Spleen (tissue), 11 donors: ENCODE results near the gene TBC1D32. TPM values are rescaled to one million over a fixed set of nuclear protein-coding genes. Genes with fewer than 3 reads are reported as not detected.
"Not testable (repeated sequence)": the region's sequence is repeated elsewhere in the genome, so short reads cannot be mapped to it uniquely, and the experiment has no call there.

ENCODE experiments used
- DNase-seq: peaks from one replicate; pipeline ENCODE4 v3.0.0-alpha.2; 2020
- H3K27ac ChIP-seq, 8 donors: fragments of 200-600 bp; sonication (generic) in 7 of 8; 1 replicate in 4 of 8; 2 replicates in 4 of 8; pipeline versions ENCODE4 v1.5.0 to v1.8.0; 2016 to 2021; ENCODE audit warnings: inconsistent platforms in 4 of 8, mild to moderate bottlenecking in 4 of 8, moderate library complexity in 1 of 8
- H3K27me3 ChIP-seq, 7 donors: fragments of 200-600 bp; sonication (generic) in 6 of 7; replicated peaks in 1 of 7; 1 replicate in 4 of 7; 2 replicates in 3 of 7; pipeline versions ENCODE4 v1.5.0 to v1.8.0; 2016 to 2021; ENCODE audit warnings: inconsistent platforms in 3 of 7, mild to moderate bottlenecking in 1 of 7
- H3K36me3 ChIP-seq, 6 donors: fragments of 200-600 bp; sonication (generic) in 5 of 6; 1 replicate in 4 of 6; 2 replicates in 2 of 6; pipeline versions ENCODE4 v1.5.0 to v1.8.0; 2016 to 2021; ENCODE audit warnings: inconsistent platforms in 2 of 6
- H3K4me1 ChIP-seq, 6 donors: fragments of 200-600 bp; sonication (generic) in 5 of 6; 1 replicate in 3 of 6; 2 replicates in 3 of 6; pipeline versions ENCODE4 v1.5.0 to v1.8.0; 2016 to 2021; ENCODE audit warnings: inconsistent platforms in 3 of 6
- H3K4me3 ChIP-seq, 8 donors: fragments of 200-600 bp; sonication (generic) in 7 of 8; 1 replicate in 4 of 8; 2 replicates in 4 of 8; pipeline versions ENCODE4 v1.5.0 to v1.8.0; 2016 to 2021; ENCODE audit warnings: inconsistent platforms in 4 of 8, mild to moderate bottlenecking in 4 of 8, moderate library complexity in 2 of 8
- H3K9me3 ChIP-seq, 8 donors: fragments of 200-600 bp; sonication (generic) in 7 of 8; 1 replicate in 4 of 8; 2 replicates in 4 of 8; pipeline versions ENCODE4 v1.5.0 to v1.8.0; 2016 to 2021; ENCODE audit warnings: inconsistent platforms in 4 of 8
- POLR2A ChIP-seq, 3 donors: fragments of 450-650 bp; IDR thresholded peaks; one replicate each; pipeline ENCODE4 v1.5.1; 2017; ENCODE audit warnings: antibody characterized with exemption in 3 of 3, mild to moderate bottlenecking in 1 of 3
- POLR2AphosphoS5 ChIP-seq, 3 donors: sonication (generic); formaldehyde crosslinking; IDR thresholded peaks; one replicate each; pipeline ENCODE4 v1.5.1; 2017; ENCODE audit warnings: antibody characterized with exemption in 3 of 3
- WGBS, 5 donors: extraction: QIAGEN DNeasy Blood & Tissue Kit in 3 of 5; methylation state at CpG; one replicate each; pipeline versions ENCODE4 v1.1.5 to v1.1.7; 2013 to 2018; 5-methylcytosine and 5-hydroxymethylcytosine counted together
- intact Hi-C: fragments of 100-400 bp; cut with DNase I; formaldehyde crosslinking; loops from one replicate; pipeline ENCODE4 v1.15.0; 2023; ENCODE audit warnings: low total_unique reads
- polyA plus RNA-seq, 3 donors: library from polyadenylated mRNA; stranded (reverse); fragments of 200-250 nt; gene quantifications; one replicate each; pipeline ENCODE4 v1.2.1, GENCODE V29; 2013
- total RNA-seq, 7 donors: library from RNA; depleted of rRNA in 3 of 7; stranded (reverse); fragments of >200 nt in 3 of 7; fragmentation: NEBNext Ultra II Directional in 4 of 7; extraction: Animal tissue kit (Norgen Biotek cat#: 25700) in 4 of 7; gene quantifications; one replicate each; pipeline versions ENCODE4 v1.1.0 to v1.2.1, GENCODE V29; 2016 to 2021
- TF ChIP-seq, protein P1 (sequence below), 11 experiments: fragments of 200-600 bp in 7 of 11; fragments of 450-650 bp in 4 of 11; sonication (generic) in 4 of 11; IDR thresholded peaks in 8 of 11; conservative IDR thresholded peaks in 3 of 11; 1 replicate in 7 of 11; 2 replicates in 4 of 11; pipeline versions ENCODE4 v1.4.0 to v1.8.0; 2016 to 2021; ENCODE audit warnings: antibody characterized with exemption in 11 of 11, inconsistent platforms in 4 of 11, mild to moderate bottlenecking in 1 of 11
- donor health status: healthy with polysubstance abuse.
- donor health status: DM: no; HTN: no; CAD: no; lungs with moderate emphysema.
- donor health status: DM: no; HTN: no; CAD: no.
- donor health status: Bipolar disorder and iron deficiency.
- donor health status: healthy.
- donor health status: DM: no; HTN: no; CAD: no.
- donor health status: DM: yes; HTN: yes; CAD: no.

Gene TBC1D32
- total and polyA plus RNA-seq, 10 donors: 1.5 to 18.8 (median 12.6) TPM

DNA sequence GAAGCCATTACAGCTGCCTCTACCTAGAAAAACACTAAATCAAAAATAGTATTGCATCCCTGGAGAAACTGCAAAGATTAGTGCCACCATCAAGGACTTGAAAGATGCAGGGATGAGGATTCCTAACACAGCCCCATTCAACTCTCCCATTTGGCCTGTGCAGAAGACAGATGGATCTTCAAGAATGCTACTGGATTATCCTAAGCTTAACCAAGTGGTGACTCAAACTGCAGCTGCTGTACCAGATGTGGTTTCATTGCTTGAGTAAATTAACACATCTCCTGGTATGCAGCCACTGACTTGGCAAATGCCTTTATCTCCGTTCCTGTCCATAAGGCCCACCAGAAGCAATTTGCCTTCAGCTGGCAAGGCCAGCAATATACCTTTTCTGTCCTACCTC lies 117.4 kb downstream of the TBC1D32 start:
- Histone ChIP-seq H3K27ac (no peak overlapping the region), H3K27me3 (no peaks in the 10 kb centered on the region), H3K4me1 (no peaks in the 10 kb centered on the region), H3K9me3 (peaks cover 0 to 49% (median 36%) of the 10 kb centered on the region in 8 donors), H3K4me3 (no peak overlapping the region), H3K36me3 (peaks cover 0 to 74% (median 14%) of the 10 kb centered on the region in 6 donors)
- intact Hi-C loops: no loop called here
- DNase-seq: no peak
- 82 to 91% (median 89%) methylated on average over 1 of the region's 1 CpG for WGBS, 5 donors
- TF ChIP-seq POLR2A (IDR thresholded peaks at IDR 0.05) (no peak), POLR2AphosphoS5 (IDR thresholded peaks at IDR 0.05) (no peak)
- TF ChIP-seq, protein P1, sequence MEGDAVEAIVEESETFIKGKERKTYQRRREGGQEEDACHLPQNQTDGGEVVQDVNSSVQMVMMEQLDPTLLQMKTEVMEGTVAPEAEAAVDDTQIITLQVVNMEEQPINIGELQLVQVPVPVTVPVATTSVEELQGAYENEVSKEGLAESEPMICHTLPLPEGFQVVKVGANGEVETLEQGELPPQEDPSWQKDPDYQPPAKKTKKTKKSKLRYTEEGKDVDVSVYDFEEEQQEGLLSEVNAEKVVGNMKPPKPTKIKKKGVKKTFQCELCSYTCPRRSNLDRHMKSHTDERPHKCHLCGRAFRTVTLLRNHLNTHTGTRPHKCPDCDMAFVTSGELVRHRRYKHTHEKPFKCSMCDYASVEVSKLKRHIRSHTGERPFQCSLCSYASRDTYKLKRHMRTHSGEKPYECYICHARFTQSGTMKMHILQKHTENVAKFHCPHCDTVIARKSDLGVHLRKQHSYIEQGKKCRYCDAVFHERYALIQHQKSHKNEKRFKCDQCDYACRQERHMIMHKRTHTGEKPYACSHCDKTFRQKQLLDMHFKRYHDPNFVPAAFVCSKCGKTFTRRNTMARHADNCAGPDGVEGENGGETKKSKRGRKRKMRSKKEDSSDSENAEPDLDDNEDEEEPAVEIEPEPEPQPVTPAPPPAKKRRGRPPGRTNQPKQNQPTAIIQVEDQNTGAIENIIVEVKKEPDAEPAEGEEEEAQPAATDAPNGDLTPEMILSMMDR (IDR thresholded peaks at IDR 0.05 in 8 of 11, conservative IDR thresholded peaks at IDR 0.05 in 3 of 11): no peak

DNA sequence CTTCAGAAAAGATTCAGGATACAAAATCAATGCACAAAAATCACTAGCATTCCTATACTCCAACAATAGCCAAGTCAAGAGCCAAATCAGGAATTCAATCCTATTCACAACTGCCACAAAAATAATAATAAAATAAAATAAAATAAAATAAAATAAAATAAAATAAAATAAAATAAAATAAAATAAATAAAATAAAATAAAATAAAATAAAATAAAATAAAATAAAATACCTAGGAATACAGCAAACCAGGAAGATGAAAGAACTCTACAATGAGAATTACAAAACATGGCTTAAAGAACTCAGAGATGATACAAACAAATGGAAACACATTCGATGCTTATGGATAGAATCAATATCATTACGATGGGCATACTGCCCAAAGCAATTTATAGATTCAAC lies 120.9 kb downstream of the TBC1D32 start:
- H3K27me3 ChIP-seq, H3K4me3 ChIP-seq, H3K4me1 ChIP-seq, H3K27ac ChIP-seq, intact Hi-C loops, DNase-seq: not testable (repeated sequence)
- 90 to 98% (median 95%) methylated on average over 2 of the region's 2 CpGs for WGBS, 5 donors
- peaks cover 0 to 49% (median 12%) of the 10 kb centered on the region in 6 donors for H3K36me3 ChIP-seq
- peaks cover 0 to 43% (median 33%) of the 10 kb centered on the region in 8 donors for H3K9me3 ChIP-seq

DNA sequence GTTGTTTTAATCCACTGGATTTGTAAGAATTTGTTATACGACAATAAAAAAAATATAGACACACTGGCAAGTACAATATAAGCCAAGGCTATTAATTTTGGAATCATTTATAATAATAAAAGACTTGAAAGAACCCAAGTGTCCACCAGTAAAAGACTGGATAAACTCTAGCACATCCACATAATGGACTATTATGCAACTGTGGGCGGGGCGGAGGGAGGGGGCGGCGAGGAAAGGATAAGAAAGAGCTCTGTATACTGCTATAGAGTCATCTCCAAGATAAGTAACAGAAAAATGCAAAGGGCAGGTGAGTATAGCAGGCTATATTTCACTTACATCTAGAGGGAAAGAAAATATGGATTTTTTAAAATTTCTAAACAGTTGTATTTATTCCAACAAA lies 123.3 kb downstream of the TBC1D32 start:
- DNase-seq: no peak
- no peaks in the 10 kb centered on the region for H3K4me1 ChIP-seq
- no peak overlapping the region for H3K4me3 ChIP-seq
- peaks cover 0 to 24% (median 21%) of the 10 kb centered on the region in 8 donors for H3K9me3 ChIP-seq
- H3K27me3 ChIP-seq: no peaks in the 10 kb centered on the region
- intact Hi-C loops: no loop called here
- peaks cover 0 to 33% (median 12%) of the 10 kb centered on the region in 6 donors for H3K36me3 ChIP-seq
- WGBS, 5 donors: 93 to 100% (median 94%) methylated on average over 5 of the region's 5 CpGs
- TF ChIP-seq, protein P1 (IDR thresholded peaks at IDR 0.05 in 8 of 11, conservative IDR thresholded peaks at IDR 0.05 in 3 of 11): no peak
- TF ChIP-seq POLR2A (IDR thresholded peaks at IDR 0.05): no peak
- no peak for TF ChIP-seq POLR2AphosphoS5 (IDR thresholded peaks at IDR 0.05)
- no peak overlapping the region for H3K27ac ChIP-seq

DNA sequence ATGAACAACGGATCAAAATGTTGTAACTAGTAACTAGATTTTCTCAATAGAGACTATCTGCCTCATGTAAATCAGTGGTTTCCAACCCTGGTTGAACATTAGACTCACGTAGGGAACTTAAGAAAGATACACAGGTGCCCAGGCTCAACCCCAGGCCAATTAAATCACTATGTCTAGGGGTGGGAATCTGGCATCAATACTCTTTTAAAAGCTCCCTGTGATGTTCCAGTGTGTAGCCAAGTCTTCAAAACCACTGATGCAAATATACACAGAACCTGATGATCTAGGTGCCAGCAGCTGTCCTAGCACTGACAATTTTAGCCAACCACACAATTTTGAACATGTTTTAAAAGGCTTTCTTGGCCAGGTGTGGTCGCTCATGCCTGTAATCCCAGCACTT lies 128.7 kb downstream of the TBC1D32 start:
- no peak for DNase-seq
- WGBS, 5 donors: 86 to 93% (median 90%) methylated on average over 3 of the region's 3 CpGs
- H3K9me3 ChIP-seq: no peaks in the 10 kb centered on the region
- TF ChIP-seq, protein P1 (IDR thresholded peaks at IDR 0.05 in 8 of 11, conservative IDR thresholded peaks at IDR 0.05 in 3 of 11): no peak
- TF ChIP-seq POLR2AphosphoS5 (IDR thresholded peaks at IDR 0.05) (no peak), POLR2A (IDR thresholded peaks at IDR 0.05) (no peak)
- H3K27ac ChIP-seq: no peak overlapping the region
- H3K36me3 ChIP-seq: peaks cover 0 to 13% (median 0%) of the 10 kb centered on the region in 6 donors
- intact Hi-C loops: no loop called here
- H3K4me1 ChIP-seq: no peaks in the 10 kb centered on the region
- H3K4me3 ChIP-seq: no peak overlapping the region
- H3K27me3 ChIP-seq: no peaks in the 10 kb centered on the region

DNA sequence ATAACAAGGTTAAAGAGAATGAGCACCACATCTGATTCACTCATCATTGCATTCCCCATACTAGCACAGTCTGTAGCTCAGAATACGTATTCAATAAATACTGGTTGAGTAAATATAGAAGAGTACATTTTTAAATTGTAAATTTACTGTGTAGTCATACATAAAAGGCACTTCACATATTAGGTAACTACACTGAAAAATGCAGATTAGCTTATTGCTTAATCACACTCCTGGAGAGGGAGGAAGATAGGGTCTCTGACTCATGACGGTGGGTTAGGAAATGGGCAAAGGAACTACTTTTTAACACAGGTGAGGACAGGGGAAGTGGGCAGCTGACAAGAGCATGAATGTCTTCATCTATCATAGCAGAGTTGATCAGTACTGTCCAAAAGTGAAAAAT lies 133.2 kb downstream of the TBC1D32 start:
- TF ChIP-seq, protein P1 (IDR thresholded peaks at IDR 0.05 in 8 of 11, conservative IDR thresholded peaks at IDR 0.05 in 3 of 11): no peak
- no peak for TF ChIP-seq POLR2A (IDR thresholded peaks at IDR 0.05)
- no peak for TF ChIP-seq POLR2AphosphoS5 (IDR thresholded peaks at IDR 0.05)
- intact Hi-C loops: no loop called here
- Histone ChIP-seq H3K27me3 (no peaks in the 10 kb centered on the region), H3K4me3 (no peak overlapping the region), H3K36me3 (peaks cover 0 to 6% (median under 1%) of the 10 kb centered on the region in 6 donors), H3K9me3 (no peaks in the 10 kb centered on the region), H3K4me1 (no peaks in the 10 kb centered on the region), H3K27ac (no peak overlapping the region)
- 57 to 77% (median 69%) methylated on average over 2 of the region's 2 CpGs for WGBS, 5 donors
- no peak for DNase-seq

DNA sequence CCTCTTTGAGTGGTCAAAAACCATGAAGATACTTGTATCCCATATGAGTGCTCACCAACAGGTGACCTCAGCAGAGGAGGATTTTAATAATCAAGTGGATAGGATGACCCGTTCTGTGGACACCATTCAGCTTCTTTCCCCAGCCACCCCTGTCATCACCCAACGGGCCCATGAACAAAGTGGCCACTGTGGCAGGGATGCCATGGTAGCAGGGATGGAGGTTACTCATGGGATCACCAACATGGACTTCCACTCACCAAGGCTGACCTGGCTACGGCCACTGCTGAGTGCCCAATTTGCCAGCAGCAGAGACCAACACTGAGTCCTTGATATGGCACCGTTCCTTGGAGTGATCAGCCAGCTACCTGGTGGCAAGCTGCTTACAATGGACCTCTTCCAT lies 138.2 kb downstream of the TBC1D32 start:
- H3K4me3 ChIP-seq, H3K27me3 ChIP-seq, intact Hi-C loops, H3K27ac ChIP-seq, H3K4me1 ChIP-seq, H3K9me3 ChIP-seq, DNase-seq: not testable (repeated sequence)
- 95 to 100% (median 97%) methylated on average over 4 of the region's 4 CpGs for WGBS, 5 donors
- H3K36me3 ChIP-seq: peaks cover 0 to 20% (median 4%) of the 10 kb centered on the region in 6 donors
